ENCODE results near the gene RAX2.

RAX2 gene

GRCh38 chr19:3803114-3803888, 31.3 kb upstream of the RAX2 start:
- H3K4me3 ChIP-seq (ENCODE audit: low read depth, low read length) = no peak overlapping the region
- no peak for TF ChIP-seq CTCF (IDR thresholded peaks at IDR 0.05; ENCODE audit: low read depth, low read length, missing control alignments)
- DNase-seq (ENCODE audit: low read depth) = no peak
- in situ Hi-C loops (cut with HindIII; ENCODE audit: low sequenced_read_pairs) = no loop called here

- peak; percentile 28 for TF ChIP-seq CTCF (IDR thresholded peaks at IDR 0.05; ENCODE audit: low read depth, low read length, missing control alignments)
- in situ Hi-C loops (cut with HindIII; ENCODE audit: low sequenced_read_pairs) = no loop called here
- no peak overlapping the region for H3K4me3 ChIP-seq (ENCODE audit: low read depth, low read length)
- no peak for DNase-seq (ENCODE audit: low read depth)
Measured at GRCh38 chr19:3801412-3802096, 29.5 kb upstream of the RAX2 start.

- TF ChIP-seq CTCF (IDR thresholded peaks at IDR 0.05; ENCODE audit: low read depth, low read length, missing control alignments) = no peak
- in situ Hi-C loops (cut with HindIII; ENCODE audit: low sequenced_read_pairs) = no loop called here
- no peak for DNase-seq (ENCODE audit: low read depth)
- H3K4me3 ChIP-seq (ENCODE audit: low read depth, low read length) = no peak overlapping the region
Measured at GRCh38 chr19:3800996-3801395, 29.0 kb upstream of the RAX2 start.

GRCh38 chr19:3798137-3798536, 26.1 kb upstream of the RAX2 start:
- no peak overlapping the region for H3K4me3 ChIP-seq (ENCODE audit: low read depth, low read length)
- no peak for TF ChIP-seq CTCF (IDR thresholded peaks at IDR 0.05; ENCODE audit: low read depth, low read length, missing control alignments)
- in situ Hi-C loops (cut with HindIII; ENCODE audit: low sequenced_read_pairs) = loop anchor here (5.0 kb wide), 2 partner anchors 34 to 79 kb away; no protein-coding TSS in a partner anchor
- no peak for DNase-seq (ENCODE audit: low read depth)

GRCh38 chr19:3796358-3796757, 24.3 kb upstream of the RAX2 start:
- in situ Hi-C loops (cut with HindIII; ENCODE audit: low sequenced_read_pairs) = loop anchor here (5.0 kb wide), 2 partner anchors 36 to 81 kb away; no protein-coding TSS in a partner anchor
- no peak overlapping the region for H3K4me3 ChIP-seq (ENCODE audit: low read depth, low read length)
- no peak for TF ChIP-seq CTCF (IDR thresholded peaks at IDR 0.05; ENCODE audit: low read depth, low read length, missing control alignments)
- no peak for DNase-seq (ENCODE audit: low read depth)

- in situ Hi-C loops (cut with HindIII; ENCODE audit: low sequenced_read_pairs) = no loop called here
- TF ChIP-seq CTCF (IDR thresholded peaks at IDR 0.05; ENCODE audit: low read depth, low read length, missing control alignments) = no peak
- H3K4me3 ChIP-seq (ENCODE audit: low read depth, low read length) = no peak overlapping the region
- no peak for DNase-seq (ENCODE audit: low read depth)
Measured at GRCh38 chr19:3793799-3794198, 21.8 kb upstream of the RAX2 start.

All from astrocyte of the cerebellum (primary cell).